Epithelial cell of proximal tubule (primary cell): ENCODE measurements around the gene NAMPT. TPM values are rescaled to one million over a fixed set of nuclear protein-coding genes. Genes with fewer than 3 reads are reported as not detected.
"Not testable (repeated sequence)": the region's sequence is repeated elsewhere in the genome, so short reads cannot be mapped to it uniquely, and the experiment has no call there.

Source experiments
- DNase-seq: peaks from one replicate; pipeline ENCODE4 v3.0.0-alpha.2; 2011; ENCODE audit warnings: low read depth
- H3K4me3 ChIP-seq: 2 replicates; pipeline ENCODE4 v1.5.1; 2011; ENCODE audit warnings: low read depth, mild to moderate bottlenecking, low read length
- total RNA-seq: library from RNA; depleted of rRNA; stranded (reverse); fragments of >200 nt; gene quantifications from 2 replicates; pipeline ENCODE4 v1.2.3, GENCODE V29; 2015
- TF ChIP-seq, protein P1 (sequence below): conservative IDR thresholded peaks from 2 replicates; pipeline ENCODE4 v1.5.1; 2012; ENCODE audit warnings: low read depth, mild to moderate bottlenecking, low read length

Gene NAMPT
- total RNA-seq, 1 donor from 2014 or later: 81.0 TPM

DNA sequence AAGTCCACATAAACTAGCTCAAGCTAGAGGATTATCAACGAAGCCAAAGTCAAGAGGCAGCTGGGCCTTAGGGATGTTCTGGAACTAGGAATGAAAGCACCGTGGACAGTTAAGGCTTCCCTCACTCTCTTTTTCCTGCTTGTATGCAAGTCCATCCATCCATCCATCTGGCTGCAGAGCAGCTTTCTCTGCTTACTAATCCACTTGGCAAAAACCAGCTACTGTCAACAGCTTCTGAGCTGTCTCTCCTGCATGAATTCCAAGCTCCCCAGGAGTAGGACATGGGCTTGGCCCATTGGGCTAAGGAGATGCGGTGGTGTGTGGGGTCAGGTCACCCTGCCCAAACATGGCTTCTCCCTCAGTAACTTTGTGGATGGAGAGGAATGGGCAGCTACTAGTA lies 66.2 kb downstream of the NAMPT start:
- TF ChIP-seq, protein P1, sequence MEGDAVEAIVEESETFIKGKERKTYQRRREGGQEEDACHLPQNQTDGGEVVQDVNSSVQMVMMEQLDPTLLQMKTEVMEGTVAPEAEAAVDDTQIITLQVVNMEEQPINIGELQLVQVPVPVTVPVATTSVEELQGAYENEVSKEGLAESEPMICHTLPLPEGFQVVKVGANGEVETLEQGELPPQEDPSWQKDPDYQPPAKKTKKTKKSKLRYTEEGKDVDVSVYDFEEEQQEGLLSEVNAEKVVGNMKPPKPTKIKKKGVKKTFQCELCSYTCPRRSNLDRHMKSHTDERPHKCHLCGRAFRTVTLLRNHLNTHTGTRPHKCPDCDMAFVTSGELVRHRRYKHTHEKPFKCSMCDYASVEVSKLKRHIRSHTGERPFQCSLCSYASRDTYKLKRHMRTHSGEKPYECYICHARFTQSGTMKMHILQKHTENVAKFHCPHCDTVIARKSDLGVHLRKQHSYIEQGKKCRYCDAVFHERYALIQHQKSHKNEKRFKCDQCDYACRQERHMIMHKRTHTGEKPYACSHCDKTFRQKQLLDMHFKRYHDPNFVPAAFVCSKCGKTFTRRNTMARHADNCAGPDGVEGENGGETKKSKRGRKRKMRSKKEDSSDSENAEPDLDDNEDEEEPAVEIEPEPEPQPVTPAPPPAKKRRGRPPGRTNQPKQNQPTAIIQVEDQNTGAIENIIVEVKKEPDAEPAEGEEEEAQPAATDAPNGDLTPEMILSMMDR: no peak
- DNase-seq: no peak
- no peak overlapping the region for H3K4me3 ChIP-seq

DNA sequence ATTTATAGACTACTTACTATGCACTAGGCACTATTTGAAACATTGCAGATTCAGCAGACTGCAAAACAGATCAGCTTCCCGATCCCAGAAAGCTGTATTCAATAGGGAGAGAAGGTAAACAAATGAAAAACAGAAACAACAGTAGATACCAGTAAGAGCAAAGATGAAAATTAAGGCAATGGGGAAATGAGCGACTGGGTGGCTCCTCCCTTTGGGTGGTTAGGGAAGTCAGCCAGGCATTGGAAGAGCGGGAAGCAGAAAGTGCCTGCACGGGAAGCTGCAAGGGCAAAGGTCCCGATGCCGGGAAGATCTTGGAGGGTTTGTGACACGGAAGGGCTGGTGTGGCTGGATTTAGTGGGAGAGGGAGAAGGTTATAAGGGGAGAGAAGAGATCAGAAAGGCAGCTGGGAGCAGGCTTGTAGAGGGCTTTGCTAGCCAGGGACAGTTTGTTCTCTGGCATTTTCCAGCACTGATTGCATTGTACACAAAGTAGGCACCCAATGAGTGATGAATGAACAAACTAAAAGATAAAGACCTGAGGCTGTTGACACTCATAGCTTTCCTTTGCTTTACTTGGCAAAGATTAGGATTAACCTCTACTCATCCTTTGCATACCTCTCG lies 67.8 kb downstream of the NAMPT start:
- no peak for DNase-seq
- TF ChIP-seq, protein P1: no peak
- peak overlapping the region; percentile 11 for H3K4me3 ChIP-seq

DNA sequence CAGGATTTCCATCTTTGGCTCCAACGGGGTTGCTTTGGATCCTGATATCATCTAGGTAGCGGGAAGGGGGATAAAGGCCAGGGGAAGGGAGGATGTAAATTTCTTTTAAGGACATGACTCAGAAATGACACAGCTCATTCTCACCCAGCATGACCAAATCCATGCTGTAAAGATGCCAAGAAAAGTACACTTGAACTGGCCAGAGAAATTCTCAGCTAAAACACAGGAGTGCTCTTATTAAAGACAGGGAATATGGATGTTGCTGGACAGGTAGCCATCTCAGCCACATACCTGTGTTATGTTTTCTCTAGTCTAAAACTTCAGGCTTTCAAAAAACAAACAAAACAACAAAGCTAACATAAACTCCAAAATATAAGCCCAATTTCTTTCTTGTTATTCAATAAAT lies 68.3 kb downstream of the NAMPT start:
- TF ChIP-seq, protein P1: no peak
- peak; percentile 93 for DNase-seq
- peak overlapping the region; percentile 11 for H3K4me3 ChIP-seq

DNA sequence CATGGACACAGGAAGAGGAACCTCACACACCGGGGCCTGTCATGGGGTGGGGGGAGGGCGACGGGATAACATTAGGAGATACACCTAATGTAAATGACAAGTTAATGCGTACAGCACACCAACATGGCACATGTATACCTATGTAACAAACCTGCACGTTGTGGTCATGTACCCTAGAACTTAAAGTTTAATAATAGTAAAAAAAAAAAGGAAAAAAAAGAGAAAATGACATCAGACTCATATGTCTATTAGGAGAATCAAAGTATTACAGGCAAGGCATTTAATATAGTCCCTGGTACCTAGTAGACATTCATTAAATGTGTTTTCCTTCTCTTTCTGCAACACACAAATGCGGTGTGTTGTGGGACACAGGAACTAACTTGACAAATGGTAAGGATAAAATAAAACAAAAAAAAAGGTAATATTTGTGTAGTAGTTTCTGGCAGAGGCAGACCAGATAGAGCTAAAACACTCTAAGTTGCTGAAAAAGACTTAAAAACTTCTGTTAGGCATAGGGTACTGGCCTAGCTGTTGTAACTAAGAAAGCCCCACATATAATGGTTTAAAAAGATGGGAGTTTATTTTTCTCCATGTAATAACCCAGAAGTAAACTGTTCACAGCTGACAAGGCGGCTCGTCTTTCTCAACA lies 68.8 kb downstream of the NAMPT start:
- TF ChIP-seq, protein P1: no peak
- H3K4me3 ChIP-seq: no peak overlapping the region
- no peak for DNase-seq

DNA sequence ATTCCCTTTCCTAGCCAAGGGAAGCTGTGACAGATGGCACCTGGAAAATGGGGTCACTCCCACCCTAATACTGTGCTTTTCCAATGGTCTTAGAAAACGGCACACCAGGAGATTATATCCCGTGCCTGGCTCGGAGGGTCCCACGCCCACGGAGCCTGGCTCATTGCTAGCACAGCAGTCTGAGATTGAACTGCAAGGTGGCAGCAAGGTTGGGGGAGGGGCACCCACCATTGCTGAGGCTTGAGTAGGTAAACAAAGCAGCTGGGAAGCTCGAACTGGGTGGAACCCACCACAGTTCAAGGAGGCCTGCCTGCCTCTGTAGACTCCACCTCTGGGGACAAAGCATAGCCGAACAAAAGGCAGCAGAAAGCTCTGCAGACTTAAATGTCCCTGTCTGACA lies 75.8 kb downstream of the NAMPT start:
- not testable (repeated sequence) for H3K4me3 ChIP-seq, DNase-seq

DNA sequence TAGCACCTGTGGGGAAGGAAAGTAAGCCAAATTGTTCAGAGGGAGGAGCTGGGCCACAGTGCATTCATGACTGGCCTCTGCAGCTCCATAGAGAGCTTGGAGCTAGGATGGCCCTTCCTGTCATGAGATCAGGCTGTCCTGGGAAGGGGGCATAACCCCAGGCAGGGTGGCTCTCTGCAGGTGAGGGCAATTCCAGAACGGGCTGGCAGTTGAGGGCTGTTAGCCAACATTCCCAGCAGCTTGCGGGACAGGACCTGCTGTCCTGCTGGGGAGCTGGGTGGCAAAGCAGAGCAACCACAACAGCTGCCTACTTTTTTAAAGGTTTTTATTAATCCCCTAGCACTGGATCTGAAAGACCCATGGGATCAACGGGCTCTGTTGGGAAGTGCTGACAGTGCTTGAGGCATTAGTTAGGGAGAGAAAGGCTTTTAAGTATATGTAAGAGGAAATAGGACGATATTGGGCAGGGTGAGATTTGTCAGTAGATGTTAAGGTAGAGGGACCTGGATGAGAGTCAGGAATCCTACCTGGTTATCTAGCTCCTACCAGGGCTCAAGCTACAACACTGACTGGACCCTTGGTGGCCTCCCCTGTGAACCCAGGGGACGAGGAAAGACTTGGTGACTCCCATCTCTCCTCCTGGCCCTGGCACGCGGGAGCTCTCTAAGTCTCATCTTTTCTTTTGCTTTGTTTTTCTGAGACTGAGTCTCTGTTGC lies 77.8 kb downstream of the NAMPT start:
- no peak for DNase-seq
- no peak overlapping the region for H3K4me3 ChIP-seq
- TF ChIP-seq, protein P1: no peak

DNA sequence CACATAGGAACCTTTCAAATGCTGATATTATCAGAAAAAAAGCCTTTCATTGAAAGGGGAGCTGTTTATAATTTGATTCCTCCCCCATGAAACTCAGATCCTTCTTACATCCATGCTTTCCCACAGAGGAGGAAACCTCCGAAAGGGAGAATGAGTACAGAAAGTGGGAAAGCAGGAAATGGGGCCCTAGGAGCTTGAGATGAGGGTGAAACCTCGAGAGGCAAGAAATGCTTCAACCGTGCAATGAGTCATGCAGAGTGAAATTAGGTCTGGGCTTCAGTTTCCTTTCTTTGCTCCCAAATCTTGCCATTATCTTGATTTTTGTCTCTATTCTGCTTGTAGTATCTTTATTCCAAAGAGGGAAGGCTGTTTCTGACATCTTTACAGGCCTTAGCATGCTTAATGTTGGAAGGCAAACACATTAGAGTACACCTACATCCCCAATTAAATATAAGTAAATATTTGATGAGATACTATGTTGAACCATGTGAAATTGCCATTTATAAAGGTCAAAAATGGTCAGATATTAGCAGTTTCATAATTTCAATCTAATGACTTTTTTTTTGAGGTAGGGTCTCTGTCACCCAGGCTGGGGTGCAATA lies 79.1 kb downstream of the NAMPT start:
- H3K4me3 ChIP-seq: no peak overlapping the region
- TF ChIP-seq, protein P1: no peak
- DNase-seq: no peak
